A673 (cell line): ENCODE results near the gene DYNLT5.

Source experiments
- CTCF ChIP-seq: fragments of 300-800, 200-600 bp; sonication (generic); conservative IDR thresholded peaks from 2 replicates; pipeline ENCODE4 v1.5.1; 2017; ENCODE audit warnings: low read depth, mild to moderate bottlenecking, antibody characterized with exemption, low read length, moderate library complexity, mixed read lengths
- EZH2 ChIP-seq: fragments of 200-600 bp; sonication (generic); IDR thresholded peaks from 2 replicates; pipeline ENCODE4 v1.6.1; 2017; ENCODE audit warnings: borderline replicate concordance, low read depth, mild to moderate bottlenecking, mixed read lengths, antibody characterized with exemption, low read length; ENCODE audit not compliant: poor library complexity, severe bottlenecking

GRCh38 chr1:66752671-66753371 is 562 bp downstream of the DYNLT5 start:
- TF ChIP-seq CTCF: no peak
- TF ChIP-seq EZH2: no peak
